GM19240 (cell line): ENCODE data around the gene SHC4.
"Not testable (repeated sequence)": the region's sequence is repeated elsewhere in the genome, so short reads cannot be mapped to it uniquely, and the experiment has no call there.

Experiments used
- DNase-seq: peaks from one replicate; pipeline ENCODE4 v3.0.0; 2011; ENCODE audit warnings: low spot score; ENCODE audit not compliant: insufficient read length

Gene SHC4

DNA sequence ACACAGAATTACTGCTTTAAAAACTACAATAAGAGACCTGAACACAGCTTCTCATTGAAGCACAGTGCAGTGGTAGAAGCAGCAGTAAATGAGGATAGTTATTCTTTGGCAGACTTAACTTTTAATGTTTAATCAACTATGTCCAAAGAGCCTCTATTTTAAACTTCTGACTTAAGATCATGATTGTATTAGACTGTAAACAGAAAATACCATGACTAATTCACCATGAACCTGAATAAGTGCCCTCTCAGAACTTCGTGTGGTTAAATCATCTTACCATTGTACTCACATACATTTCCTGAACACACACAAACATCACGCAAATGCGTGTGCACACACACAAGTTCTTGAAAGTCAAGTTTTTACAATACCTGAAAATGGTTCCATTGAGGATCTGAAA lies 166.8 kb downstream of the SHC4 start:
- no peak for DNase-seq

DNA sequence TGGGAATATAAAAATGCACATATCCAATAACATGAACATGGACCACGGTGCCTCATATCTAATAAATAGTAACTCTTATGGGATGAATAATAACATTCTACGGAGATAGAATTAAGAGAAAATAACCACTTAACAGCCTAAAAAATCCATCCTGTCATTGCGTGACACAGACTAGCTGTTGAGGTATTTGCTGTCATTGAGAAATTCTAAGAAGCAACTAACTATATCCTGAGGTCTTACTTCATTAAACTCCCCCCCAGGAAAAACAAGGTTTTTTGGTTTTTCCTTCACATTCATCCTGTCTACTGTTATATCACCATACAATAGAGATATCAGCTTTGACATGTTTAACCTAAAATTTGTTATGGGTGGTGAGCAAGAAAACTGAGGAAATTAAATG lies 167.2 kb downstream of the SHC4 start:
- no peak for DNase-seq

DNA sequence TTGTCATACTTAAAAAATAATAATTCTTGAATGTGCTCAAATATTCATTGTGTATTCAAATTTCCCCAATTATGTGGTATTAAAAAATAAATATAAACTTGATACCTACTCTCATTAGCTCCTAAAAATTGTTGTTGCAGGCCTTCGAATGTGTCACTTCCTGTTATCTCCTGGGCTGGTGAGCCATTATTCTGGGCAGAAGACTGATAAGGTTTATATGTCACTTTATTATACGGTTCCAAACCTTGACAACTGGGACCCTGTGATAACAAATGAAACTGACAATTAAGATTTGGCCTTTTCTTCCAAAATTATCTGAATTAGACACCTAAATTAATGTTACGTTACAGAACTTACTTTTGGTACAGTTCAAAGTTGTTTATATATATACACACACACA lies 167.8 kb downstream of the SHC4 start:
- DNase-seq: no peak

DNA sequence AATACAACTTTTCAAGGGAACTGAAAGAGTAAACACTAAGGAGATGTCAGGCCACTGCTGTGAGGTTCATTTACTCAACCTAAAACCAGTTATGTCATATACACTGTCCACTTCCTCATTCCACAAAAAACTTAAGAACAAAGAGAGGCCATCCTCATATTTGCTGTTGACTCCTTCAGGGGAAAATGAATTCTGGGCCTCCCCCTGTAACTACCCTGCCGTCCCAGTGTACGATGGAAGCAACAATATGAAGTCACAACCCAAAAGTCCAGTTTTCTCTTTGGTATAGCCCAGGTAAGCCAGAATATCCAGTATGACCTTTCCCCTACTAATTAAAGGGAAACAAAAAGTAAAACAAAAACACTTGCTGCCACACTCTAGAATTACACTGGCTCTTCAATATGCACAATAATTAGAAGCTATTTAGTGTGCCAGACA lies 169.0 kb downstream of the SHC4 start:
- peak; percentile 9 for DNase-seq

DNA sequence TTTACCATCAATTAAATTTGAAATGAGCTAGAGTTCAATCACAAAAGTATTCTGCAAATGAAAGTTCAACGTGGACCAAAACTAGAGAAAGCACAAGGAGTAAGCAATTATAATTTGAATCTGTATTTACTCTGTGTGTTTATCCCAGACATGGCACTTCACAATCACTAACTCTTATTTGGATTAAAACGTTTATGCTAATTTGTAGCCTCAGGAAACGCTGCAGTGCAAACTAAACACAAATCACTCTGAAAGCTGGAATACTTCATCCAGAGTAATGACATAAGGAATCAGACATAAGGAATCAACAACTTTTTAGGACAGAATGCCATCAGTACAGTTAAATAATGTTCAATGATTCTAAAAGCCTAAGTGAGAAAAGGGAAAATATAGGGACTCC lies 171.3 kb downstream of the SHC4 start:
- DNase-seq: no peak

DNA sequence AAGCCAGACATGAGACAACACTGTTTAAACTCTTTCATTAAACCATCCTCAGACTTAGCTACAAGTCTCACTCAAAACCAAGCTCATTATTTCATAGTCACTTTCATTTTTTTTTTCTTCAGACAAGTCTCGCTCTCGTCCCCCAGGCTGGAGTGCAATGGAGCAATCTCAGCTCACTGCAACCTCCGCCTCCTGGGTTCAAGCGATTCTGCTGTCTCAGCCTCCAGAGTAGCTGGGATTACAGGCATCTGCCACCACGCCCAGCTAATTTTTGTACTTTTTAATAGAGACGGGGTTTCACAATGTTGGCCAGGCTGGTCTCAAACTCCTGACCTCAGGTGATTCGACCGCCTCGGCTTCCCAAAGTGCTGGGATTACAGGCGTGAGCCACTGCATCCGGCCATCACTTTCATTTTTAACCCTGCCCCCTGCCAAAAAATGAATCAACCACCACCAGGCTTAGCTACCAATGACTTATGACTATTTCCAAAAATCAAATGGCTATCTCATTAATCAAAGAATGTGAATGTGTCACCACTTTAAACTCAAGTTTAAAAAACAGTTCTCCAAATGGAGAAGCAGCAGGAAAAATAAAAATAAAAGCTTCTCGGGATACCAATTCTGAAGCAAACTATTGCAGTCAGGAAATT lies 173.1 kb downstream of the SHC4 start:
- not testable (repeated sequence) for DNase-seq

DNA sequence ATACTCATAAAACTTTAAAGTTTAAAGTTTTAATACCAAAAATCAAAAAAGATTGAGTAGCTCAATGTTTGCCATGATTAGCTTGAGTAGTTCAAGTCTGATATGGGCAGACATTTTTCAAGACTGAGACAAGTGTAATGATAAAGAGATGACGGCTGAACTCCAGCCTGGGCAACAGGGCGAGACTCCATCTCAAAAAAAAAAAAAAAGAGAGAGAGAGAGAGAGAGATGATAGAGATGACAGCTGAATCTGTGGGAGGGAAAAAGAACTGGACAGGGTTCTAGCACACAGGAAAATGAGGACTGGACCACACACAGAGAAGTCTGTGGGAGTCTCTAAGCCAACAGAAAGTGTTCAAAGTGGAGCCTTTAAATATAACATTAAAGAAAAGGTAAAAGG lies 178.0 kb downstream of the SHC4 start:
- DNase-seq: no peak

DNA sequence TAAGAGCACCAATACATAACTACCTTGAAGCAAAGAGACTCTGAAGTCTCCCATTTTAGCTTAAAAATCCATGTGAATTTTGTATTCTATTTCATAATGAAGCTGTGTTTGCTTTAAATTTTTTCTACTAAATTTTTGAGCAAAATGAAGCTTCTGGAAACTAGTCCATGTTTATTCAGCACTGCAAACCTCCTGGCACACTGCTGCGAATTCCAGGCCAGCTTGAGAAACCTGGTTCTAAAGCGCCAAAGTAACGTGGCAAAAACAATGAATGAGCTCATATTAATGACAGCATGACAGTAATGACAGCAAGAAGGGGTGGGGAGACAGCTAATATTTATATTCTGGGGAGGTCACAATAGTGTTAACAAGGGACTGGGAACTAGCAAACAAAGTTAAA lies 178.5 kb downstream of the SHC4 start:
- DNase-seq: no peak

DNA sequence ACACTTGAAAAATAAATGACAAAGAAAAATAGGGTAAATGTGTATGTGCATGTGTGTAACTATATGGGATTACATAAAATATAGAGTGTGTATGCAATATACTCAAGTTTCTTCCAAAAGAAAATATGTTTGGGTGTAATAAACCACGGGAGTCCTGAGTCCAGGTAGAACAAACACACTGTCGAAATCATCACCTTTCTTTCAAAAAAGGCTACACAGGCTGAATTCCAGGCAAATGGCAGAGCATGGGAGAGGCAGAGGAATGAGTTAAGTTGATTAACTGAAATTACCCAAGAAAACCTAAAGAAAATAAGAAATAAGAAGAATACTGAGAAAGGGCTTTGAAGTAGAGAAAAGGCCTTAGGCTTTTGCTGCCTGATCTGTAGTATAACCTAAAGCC lies 179.0 kb downstream of the SHC4 start:
- DNase-seq: no peak

DNA sequence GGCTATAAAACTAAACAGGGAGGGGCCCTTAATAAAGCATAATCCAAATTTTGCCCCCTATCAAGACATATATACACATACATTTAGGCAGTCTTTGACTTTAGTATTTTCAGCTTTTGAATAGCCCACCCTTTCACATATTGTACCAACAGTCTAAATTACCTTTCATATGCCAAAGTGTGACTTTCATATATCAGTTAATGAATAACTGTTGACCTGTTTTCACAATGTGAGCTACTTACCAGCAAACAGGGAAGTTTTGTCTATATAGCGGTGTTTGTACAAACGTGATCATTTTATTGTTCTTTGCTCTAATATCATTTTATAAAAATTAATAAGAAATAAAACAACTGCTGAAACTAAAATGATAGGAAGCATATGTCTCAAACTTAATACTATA lies 180.8 kb downstream of the SHC4 start:
- DNase-seq: no peak

DNA sequence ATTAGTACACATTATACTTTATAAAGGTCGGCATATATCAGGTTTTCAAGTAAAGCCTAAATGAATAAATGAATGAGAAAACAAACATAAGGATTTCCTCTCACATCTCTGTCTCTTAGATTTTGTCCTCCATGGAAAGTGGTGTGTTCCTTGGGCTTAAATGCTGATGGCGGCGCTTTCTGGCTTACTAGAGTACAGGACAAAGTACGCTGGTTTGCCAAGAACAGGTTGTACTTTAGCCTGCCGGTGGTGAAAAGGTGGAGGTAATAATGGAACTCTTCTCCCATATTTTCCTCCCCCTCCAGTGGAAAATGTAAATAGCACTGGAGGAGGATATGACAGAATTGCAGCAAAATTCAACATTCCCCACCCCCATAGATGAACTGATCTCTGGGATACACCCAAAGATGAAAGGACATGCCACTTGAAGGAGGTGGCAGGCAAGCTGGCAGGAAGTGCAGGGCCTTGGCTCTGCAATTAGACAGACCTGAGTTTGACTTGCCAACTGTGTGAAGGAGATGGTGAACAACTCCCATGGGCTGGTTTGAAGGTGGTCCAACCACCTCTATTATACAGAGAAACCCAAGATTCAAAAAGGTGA lies 182.1 kb downstream of the SHC4 start:
- DNase-seq: no peak

DNA sequence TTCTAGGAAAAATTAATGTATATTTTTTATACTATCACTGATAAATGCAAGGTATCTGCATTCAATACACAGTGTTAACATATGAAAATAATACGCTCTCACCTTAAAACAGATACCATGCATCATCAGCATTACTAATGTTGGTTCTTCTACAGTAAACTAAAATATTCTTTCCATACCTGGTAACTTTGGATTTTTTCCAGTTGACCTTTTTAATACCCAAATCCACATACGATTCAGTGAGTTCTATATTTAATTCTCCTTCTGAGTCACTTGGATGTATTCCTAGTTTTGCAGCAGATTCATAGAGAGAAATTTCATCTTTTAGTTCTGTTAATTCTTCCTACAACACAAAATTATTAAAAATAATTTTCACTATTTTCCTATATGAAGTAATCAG lies 182.7 kb downstream of the SHC4 start:
- DNase-seq: no peak

DNA sequence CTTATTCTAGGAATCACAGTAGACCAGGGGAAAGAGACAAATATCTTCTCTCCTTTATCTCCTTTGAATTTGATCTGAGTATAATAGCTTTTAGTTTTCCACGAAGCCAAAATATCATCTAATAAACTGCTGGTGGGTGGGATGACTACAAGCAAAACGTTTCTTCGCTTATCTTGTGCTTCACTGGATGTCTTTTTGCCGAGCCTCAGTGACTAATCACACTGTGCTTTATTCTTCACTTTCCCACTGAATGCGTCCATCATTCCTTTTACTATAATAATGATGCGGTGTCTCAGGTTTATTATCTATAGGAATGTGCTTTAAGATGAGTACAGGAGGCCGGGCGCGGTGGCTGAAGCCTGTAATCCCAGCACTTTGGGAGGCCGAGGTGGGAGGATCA lies 185.4 kb downstream of the SHC4 start:
- no peak for DNase-seq

DNA sequence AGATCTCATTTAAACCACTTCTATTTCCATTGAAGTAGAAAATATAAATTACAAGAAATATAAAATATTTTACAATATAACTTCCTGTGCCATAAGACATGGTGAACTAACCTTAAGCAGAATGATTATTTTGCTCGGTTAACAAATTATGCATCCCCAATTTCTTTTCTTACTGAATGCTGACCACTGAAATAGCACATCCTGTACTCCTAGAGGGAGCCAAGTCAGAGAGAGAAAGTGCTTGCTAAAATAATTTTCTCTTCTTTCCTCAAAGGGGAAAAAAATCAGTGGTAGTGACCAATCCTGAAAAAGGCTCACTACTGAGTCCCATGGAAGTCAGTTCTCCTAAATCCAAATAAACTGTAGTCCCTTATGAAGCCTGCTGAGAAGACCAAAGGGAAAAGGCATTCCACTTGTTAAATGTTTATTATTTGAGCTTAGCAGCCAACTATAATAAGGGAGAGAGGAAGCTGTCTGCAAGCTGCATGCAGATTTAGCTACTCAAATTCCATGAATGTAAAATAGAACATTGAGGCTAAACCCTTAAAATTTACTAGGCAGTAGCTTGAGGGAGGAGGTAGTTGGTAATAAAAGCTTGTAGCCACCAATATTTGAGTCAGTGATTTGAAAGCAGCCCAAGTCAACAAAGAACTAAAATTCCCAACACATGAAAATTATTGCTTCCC lies 185.9 kb downstream of the SHC4 start:
- DNase-seq: no peak

DNA sequence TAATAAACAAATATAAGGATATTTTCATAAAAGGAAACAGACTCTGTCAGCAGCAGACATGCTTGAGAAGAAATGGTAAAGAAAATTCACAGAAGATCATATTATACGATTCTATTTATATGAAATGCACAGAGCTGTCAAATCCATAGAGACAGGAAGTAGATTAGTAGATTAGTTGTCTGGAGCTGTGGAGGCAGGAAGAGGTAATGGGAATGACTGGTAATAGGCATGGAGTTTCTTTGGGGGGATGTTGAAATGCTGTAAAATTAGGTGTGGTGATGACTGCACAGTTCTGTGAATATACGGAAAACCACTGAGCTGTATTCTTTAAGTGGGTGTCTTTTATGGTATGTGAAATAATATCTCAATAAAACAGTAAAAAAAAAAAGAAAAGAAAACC lies 188.2 kb downstream of the SHC4 start:
- no peak for DNase-seq

DNA sequence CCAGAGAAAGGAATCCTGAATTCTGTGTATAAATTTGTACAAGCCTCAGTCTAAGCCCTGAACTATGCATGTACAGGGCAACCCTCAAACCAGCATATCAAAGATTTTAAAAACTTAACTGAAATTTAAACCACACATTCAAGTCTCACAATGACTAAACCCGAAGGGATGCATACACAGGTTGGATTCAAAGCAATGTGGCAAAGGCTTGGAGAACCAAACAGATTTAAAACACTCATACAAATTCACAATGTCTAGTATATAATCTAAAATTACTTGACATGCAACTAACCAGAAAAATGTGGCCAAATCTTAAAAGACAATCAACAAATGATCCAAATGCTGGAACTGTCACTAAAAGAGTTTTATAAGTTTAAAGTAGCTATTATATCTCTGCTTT lies 189.2 kb downstream of the SHC4 start:
- no peak for DNase-seq
